Occipital lobe (tissue), 2 donors: ENCODE results near the gene SUN1. TPM values are rescaled to one million over a fixed set of nuclear protein-coding genes. Genes with fewer than 3 reads are reported as not detected.
A peak's percentile ranks its signal among the peaks of the same experiment; 100 is the strongest.

Experiments
- DNase-seq: peaks from one replicate; lab custom pipeline; 2025; lab: John Stamatoyannopoulos, UW
- total RNA-seq: library from RNA; depleted of rRNA; stranded (reverse); fragments of >200 nt; gene quantifications from one replicate; pipeline ENCODE4 v1.2.3, GENCODE V29; 2014

Gene SUN1
- total RNA-seq, 1 donor from 2014 or later = 154 TPM

GRCh38 chr7:805261-805660 lies 27.0 kb upstream of the SUN1 start:
- DNase-seq = no peak

DNA sequence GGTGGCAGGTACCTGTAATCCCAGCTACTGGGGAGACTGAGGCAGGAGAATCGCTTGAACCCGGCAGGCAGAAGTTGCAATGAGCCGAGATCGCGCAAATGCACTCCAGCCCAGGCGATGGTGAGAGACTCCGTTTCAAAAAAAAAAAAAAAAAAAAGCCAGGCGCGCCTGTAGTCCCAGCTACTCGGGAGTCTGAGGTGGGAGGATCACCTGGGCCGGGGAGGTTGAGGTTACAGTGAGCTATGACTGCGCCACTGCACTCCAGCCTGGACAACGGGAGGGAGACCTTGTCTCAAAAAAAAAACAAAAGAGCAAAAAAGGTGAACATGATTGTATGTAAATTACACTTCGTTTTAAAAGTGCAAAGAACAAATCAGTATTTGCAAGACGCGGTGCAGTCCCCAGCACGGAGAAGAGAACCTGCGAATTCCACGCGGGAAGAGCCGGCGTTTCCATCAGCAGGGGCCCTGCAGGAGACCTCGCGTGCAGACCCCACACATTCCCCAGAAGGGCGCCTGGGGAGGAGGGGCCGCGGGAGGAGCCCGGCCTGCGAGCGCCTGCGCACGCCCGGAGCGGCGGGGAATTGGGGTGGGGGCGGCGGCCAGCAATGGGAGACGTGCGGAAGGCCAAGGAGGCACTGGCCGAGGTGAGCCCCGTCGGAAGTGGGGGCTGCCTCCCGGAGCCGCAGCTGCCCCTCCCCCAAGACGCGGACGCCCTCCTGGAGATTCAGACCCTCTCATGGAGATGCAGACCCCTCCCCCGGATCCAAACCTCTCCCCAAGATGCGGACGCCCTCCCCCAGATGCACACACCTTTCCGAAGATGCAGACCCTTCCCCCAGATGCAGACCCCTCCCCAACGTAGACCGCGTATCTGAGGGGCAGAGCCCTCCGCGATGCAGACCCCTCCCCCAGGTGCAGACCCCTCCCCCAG lies 16.7 kb upstream of the SUN1 start:
- no peak for DNase-seq

DNA sequence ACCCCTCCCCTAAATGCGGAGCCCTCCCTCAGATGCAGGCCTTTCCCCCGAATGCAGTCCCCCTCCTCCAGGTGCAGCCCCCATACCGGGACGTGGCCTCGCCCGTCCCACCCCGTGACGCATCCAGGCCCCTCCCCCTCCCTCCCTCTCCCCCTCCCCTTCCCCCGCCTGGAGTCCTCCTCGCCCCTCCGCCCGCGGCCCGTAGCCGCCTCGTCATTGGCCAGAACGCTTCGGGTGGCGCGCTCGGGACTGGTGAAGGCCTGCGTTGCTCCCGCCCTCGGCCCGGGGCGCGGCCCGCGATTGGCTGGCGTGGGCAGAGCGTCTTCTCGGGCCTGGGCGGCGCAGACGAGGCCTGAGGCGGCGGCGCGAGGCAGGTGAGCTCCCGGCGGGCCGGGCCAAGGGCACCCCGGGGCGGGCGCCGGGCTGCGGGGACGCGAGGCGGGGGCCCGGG lies 16.0 kb upstream of the SUN1 start:
- DNase-seq = peak; percentile 97

DNA sequence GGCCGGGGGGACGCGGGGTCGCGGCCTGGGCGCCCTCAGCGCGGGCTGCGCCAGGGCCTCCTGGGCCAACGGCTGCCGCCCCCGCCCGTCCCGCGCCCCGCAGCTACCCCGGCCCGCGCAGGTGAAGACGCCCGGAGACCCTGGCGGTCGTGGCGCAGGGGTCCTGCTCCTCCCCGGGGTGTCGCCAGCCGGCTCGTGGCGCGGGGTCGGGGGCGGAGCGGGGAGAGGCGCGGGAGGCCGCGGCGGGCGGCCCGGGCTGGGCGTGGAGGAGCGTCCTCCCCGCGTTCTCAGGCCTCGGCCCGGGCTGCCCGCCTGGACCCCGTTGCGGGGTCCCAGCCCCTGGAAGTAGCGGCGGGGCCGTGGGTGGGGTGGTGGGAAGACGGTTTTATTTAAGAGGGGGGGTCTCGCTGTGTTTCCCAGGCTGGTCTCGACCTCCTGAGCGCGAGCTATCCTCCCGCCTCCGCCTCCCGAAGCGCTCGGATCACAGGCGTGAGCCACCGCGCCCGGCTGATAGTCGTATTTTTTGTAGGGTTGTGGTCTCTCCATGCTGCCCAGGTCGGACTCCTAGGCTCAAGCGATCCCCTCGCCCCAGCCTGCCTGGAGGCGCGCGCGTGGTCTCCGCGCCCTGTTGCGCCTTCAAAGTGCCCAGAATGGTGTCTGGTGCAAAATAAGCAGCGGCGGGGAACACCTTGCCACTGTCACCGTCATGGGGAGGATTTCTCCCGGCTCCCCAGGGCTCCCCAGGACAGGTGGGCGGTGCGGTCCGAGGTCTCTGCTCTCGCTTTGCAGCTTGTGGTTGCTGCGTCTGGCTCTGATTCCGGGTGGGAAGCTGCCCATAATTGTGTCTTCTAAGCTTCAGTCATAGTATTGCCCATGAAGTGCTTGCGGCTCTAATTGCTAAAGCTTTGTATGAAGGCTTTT lies 15.3 kb upstream of the SUN1 start:
- no peak for DNase-seq

- no peak for DNase-seq
These were observed 14.1 kb upstream of the SUN1 start for GRCh38 chr7:818031-818699.

- no peak for DNase-seq
These were observed 11.9 kb upstream of the SUN1 start for GRCh38 chr7:820341-820740.

DNA sequence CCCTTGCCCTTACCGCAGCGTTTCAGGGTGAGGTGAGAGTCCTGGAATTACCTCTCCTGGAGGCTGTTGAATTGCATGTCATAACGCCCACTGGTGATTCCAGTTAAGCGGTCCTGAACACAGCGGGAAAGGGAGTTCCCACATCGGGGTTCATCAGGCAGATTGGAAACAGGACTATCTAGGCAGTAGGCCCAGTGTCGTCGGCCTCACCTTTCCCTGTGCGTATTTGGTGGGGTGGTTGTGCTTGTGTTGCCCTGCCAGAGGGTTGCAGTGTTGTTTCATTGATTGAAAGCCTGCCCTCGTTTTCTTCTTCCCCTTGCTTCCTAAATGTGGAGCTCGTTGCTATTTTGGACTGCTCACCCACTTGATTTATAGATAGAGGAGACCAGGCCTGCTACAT lies 10.6 kb upstream of the SUN1 start:
- no peak for DNase-seq

- no peak for DNase-seq
These were observed 9.5 kb upstream of the SUN1 start for GRCh38 chr7:822692-823276.

- DNase-seq = no peak
These were observed 8.6 kb upstream of the SUN1 start for GRCh38 chr7:823649-824048.

GRCh38 chr7:824081-824480 lies 8.2 kb upstream of the SUN1 start:
- no peak for DNase-seq

DNA sequence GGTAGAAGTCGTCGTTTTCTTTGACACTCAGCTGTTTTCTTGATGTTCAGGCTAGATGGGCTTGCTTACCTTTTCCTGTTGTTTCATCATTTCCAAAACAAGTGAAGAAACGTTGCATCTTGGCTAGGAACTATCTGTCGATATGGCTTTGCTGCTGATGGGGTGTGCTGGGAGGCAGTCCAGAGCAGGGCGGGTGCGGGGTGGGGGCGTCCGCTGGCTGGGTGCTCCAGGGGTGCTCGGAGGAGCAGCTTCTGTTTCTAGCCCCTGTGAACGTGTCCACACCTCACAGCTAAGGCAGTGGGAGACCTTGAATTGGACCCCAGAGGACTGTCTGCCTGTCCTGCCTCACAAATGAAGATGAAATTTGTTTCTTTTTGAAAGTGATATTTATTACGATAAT lies 7.6 kb upstream of the SUN1 start:
- no peak for DNase-seq

DNA sequence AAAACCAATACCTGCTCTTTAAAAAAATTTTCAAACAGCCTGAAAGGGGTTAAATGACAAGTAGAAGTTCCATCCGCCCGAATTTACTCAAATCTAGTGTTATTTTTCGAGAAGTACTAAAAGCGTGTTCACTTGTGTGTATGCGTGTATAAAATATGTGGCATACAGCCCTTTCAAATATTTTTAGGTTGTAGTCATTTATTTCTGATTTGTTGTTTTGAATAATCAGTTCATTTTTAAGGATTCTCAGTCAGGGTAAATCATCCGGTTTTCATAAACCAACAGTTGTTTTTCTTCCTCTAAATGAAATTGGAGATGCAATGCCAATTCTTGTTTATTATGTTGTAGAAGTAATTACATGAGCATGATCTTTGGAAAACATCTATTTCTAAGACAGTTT lies 6.9 kb upstream of the SUN1 start:
- no peak for DNase-seq

DNA sequence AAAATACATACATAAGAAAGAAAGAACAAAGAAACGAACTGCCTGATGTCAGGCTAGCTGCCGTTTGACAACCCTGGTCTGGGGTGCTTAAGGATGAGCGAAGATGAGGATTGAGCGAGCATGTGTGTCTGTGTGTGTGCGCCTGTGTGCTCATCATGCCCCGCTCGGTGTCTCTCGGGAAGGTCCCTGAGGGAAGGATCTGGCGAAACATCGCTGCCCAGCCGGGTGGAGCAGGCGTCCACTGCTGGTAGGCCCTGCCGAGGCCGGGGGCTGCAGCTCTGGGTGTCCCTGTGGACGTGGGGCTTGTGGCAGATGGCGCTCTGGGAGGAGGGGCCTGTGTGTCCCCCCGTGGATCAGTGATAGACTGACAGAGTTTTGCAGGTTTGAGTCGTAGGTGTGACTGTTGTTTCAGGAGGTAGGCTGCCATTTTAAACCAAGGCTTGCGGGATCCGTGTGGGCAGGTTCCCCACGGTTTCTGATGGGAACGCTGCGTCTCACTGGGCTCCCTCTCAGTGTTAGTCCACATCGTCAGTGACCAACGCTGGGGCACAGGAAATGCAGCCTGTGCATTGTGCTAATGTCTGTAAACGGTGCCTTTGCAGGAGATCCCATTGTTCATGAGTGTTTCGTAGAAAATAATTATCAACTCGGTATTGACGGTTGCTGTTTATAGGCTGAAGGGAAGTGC lies 5.9 kb upstream of the SUN1 start:
- no peak for DNase-seq

DNA sequence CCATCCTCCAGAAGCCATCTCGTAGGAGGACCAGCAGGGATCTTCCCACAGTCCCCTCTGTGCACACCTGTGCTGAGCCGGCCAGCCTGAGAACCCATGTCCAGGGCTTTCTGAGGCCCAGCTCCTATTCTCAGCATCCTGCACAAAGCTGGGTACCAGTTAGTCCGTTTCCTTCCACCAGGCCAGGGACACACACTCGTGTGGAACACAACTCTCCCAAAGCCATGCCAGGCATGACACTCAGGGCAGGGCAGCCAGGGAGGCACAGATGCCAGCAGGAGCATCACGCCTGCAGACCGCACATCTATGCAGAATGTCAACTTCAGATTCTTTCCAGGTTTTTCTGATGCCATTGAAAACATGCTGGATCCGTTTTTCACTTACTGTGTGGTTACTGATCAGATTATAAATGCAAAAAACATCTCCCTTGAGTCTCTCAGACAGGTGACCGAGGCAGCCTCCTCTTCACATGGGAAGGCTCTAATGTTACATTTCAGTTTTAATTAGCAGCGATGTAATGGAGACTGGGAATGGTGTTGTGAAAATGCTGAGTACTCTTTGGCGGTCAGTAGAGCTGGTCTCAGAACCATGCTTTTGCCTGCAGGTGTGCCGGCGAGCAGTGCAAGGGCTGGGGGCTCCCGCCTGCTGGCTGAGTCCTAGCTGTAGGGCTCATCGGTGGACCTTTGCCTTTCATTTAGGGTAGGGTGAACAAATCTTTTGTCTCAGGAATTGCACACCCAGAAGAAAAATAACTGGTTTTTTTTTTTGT lies 3.3 kb upstream of the SUN1 start:
- no peak for DNase-seq

DNA sequence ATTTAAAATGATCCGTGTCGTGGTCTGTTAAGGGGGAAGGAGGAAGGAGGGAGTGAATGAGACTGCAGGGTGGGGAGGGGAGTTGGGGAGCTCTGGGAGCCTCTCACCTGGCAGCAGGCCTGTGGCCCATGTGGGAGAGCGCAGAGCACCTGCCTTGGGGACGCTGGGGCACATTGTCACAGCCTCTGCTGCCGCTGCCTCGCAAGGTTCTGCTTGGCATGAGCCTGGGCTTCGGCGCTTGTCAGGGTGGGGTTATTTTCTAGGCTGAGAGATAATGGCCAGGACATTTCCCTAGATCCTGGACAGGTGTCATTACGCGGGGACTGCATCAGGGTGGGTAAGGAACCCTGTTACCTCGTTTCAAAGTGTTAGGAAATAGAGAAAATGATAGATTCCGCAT lies 2.2 kb upstream of the SUN1 start:
- DNase-seq = no peak

- DNase-seq = no peak
These were observed 595 bp upstream of the SUN1 start for GRCh38 chr7:831596-832166.

DNA sequence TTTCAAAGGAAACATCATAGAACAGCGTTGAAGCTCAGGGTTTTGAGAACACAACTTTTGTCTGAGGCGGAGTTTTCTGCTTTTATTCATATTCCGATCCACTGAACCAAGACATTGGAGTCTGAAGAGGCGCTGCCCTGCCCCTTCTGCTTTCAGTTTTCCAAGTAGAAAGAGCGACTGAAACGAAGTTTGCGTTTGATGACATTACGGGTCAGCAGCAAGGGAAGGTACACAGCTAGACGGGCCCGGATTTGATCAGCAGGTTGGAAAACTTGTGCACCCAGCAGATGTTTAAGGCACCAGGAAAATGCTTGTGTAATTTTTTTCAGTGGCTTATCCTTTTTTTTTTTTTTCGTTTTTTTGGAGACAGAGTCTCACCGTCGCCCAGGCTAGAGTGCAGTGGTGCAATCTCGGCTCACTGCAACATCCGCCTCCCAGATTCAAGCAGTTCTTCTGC lies 720 bp downstream of the SUN1 start:
- DNase-seq = no peak

GRCh38 chr7:833601-834258 lies 1.5 kb downstream of the SUN1 start:
- no peak for DNase-seq

GRCh38 chr7:834277-834676 lies 2.0 kb downstream of the SUN1 start:
- no peak for DNase-seq
